Measurements from ENCODE around the gene TNFRSF12A. TPM values are rescaled to one million over a fixed set of nuclear protein-coding genes. Genes with fewer than 3 reads are reported as not detected.

TNFRSF12A gene
- total and polyA plus RNA-seq, 2 of the 13 experiments (the other 11 are each of a cell fraction or from before 2014, with no cell fraction given): 61.9 to 66.0 TPM

DNA sequence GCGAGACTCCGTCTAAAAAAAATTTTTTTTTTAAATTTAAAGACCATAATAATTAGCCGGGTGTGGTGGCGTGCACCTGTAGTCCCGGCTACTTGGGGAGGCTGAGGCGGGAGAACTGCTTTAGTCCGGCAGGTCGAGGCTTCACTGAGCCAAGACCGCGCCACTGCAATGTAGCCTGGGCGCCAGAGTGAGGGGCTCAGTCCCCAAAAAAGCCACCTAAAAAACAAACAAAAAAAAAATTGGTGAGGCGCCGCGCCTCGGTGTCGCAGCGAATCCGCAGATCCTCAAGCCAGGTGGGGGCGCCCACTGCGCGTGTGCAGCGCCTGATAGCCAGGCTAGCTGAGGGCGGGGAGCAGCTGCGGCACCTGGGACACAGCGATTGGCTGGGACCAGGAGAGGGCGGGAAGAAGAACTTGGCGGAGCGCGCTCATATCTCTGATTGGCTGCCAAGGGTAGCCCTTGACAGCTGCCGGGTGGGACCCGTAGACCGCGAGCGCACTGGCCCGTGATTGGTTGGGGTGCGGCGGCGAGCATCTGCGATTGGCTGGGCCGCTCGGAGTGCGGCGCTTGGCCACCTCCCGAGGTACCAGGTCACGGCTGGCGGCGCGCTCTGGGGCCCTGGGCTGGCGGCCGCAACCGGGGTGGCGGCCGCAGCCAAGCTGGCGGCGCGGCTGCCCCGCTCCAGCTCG lies 16.4 kb upstream of the TNFRSF12A start (continued):
- TF ChIP-seq, protein P1, sequence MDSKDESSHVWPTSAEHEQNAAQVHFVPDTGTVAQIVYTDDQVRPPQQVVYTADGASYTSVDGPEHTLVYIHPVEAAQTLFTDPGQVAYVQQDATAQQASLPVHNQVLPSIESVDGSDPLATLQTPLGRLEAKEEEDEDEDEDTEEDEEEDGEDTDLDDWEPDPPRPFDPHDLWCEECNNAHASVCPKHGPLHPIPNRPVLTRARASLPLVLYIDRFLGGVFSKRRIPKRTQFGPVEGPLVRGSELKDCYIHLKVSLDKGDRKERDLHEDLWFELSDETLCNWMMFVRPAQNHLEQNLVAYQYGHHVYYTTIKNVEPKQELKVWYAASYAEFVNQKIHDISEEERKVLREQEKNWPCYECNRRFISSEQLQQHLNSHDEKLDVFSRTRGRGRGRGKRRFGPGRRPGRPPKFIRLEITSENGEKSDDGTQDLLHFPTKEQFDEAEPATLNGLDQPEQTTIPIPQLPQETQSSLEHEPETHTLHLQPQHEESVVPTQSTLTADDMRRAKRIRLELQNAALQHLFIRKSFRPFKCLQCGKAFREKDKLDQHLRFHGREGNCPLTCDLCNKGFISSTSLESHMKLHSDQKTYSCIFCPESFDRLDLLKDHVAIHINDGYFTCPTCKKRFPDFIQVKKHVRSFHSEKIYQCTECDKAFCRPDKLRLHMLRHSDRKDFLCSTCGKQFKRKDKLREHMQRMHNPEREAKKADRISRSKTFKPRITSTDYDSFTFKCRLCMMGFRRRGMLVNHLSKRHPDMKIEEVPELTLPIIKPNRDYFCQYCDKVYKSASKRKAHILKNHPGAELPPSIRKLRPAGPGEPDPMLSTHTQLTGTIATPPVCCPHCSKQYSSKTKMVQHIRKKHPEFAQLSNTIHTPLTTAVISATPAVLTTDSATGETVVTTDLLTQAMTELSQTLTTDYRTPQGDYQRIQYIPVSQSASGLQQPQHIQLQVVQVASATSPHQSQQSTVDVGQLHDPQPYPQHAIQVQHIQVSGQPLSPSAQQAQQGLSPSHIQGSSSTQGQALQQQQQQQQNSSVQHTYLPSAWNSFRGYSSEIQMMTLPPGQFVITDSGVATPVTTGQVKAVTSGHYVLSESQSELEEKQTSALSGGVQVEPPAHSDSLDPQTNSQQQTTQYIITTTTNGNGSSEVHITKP (CRISPR knock-in tag; IDR thresholded peaks at IDR 0.05; ENCODE audit: low read depth): 0 out of 2 replicates have a peak, but pooled peaks have one; percentile 20
- TF ChIP-seq, protein P2, sequence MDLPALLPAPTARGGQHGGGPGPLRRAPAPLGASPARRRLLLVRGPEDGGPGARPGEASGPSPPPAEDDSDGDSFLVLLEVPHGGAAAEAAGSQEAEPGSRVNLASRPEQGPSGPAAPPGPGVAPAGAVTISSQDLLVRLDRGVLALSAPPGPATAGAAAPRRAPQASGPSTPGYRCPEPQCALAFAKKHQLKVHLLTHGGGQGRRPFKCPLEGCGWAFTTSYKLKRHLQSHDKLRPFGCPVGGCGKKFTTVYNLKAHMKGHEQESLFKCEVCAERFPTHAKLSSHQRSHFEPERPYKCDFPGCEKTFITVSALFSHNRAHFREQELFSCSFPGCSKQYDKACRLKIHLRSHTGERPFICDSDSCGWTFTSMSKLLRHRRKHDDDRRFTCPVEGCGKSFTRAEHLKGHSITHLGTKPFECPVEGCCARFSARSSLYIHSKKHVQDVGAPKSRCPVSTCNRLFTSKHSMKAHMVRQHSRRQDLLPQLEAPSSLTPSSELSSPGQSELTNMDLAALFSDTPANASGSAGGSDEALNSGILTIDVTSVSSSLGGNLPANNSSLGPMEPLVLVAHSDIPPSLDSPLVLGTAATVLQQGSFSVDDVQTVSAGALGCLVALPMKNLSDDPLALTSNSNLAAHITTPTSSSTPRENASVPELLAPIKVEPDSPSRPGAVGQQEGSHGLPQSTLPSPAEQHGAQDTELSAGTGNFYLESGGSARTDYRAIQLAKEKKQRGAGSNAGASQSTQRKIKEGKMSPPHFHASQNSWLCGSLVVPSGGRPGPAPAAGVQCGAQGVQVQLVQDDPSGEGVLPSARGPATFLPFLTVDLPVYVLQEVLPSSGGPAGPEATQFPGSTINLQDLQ (CRISPR knock-in tag; IDR thresholded peaks at IDR 0.05): peak; percentile 100
- TF ChIP-seq ZBTB7A (CRISPR knock-in tag; IDR thresholded peaks at IDR 0.05) (no peak; the same call in 1 of the 2 replicates), STAG1 (CRISPR knock-in tag; IDR thresholded peaks at IDR 0.05) (peak; percentile 94), ELF1 (CRISPR knock-in tag; IDR thresholded peaks at IDR 0.05) (peak; percentile 48; the same call in 1 of the 2 replicates), POGZ (CRISPR knock-in tag; IDR thresholded peaks at IDR 0.05) (no peak), HNF4G (IDR thresholded peaks at IDR 0.05; ENCODE audit: borderline replicate concordance, low read depth, low read length) (no peak), HNF4G (CRISPR knock-in tag; IDR thresholded peaks at IDR 0.05; ENCODE audit: borderline replicate concordance, low read depth) (no peak), ZSCAN22 (CRISPR knock-in tag; IDR thresholded peaks at IDR 0.05) (no peak), ZBTB20 (CRISPR knock-in tag; IDR thresholded peaks at IDR 0.05; ENCODE audit: borderline replicate concordance, low read depth) (no peak), ZMAT3 (CRISPR knock-in tag; conservative IDR thresholded peaks at IDR 0.05) (no peak), KLF16 (CRISPR knock-in tag; IDR thresholded peaks at IDR 0.05) (peak in 1 of 2 experiments; percentile 76; a peak in 2 of 4 replicates), ZNF143 (CRISPR knock-in tag; IDR thresholded peaks at IDR 0.05) (peak; percentile 72), TAF15 (IDR thresholded peaks at IDR 0.05; ENCODE audit: low read depth, low read length, poor library complexity, severe bottlenecking) (no peak)
- TF ChIP-seq, protein P3, sequence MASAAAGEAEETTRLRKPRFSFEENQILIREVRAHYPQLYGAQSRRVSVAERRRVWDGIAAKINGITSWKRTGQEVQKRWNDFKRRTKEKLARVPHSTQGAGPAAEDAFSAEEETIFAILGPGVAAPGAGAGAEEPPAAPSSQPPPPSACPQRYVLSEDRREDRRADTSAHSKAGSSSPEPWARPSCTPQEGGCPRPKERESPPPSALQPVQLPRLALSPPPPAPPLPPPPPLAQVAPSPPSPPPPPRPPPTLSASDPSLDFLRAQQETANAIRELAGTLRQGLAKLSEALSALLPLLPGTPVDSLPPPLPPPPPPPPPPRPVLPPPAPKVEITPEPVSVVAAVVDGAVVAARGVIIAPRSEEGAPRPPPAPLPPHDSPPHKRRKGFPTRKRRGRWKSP (CRISPR knock-in tag; IDR thresholded peaks at IDR 0.05): peak; percentile 78; the same call in 1 of the 2 replicates
- TF ChIP-seq, protein P4, sequence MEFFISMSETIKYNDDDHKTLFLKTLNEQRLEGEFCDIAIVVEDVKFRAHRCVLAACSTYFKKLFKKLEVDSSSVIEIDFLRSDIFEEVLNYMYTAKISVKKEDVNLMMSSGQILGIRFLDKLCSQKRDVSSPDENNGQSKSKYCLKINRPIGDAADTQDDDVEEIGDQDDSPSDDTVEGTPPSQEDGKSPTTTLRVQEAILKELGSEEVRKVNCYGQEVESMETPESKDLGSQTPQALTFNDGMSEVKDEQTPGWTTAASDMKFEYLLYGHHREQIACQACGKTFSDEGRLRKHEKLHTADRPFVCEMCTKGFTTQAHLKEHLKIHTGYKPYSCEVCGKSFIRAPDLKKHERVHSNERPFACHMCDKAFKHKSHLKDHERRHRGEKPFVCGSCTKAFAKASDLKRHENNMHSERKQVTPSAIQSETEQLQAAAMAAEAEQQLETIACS (CRISPR knock-in tag; IDR thresholded peaks at IDR 0.05): peak; percentile 67

Data from HepG2 (cell line).